ENCODE results near the gene TMEM200C.
A peak's percentile ranks its signal among the peaks of the same experiment; 100 is the strongest.

Gene TMEM200C

GRCh38 chr18:5895299-5895875, at the start of gene TMEM200C:
TSS of gene TMEM200C (minus strand) at chr18:5895522. CDS start at chr18:5892063, 3,459 bp downstream.
- DNase-seq (ENCODE audit: low spot score) = peak; percentile 82

GRCh38 chr18:5944448-5944847, 49.1 kb upstream of the TMEM200C start:
- DNase-seq (ENCODE audit: low spot score) = no peak

- DNase-seq (ENCODE audit: low spot score) = no peak
Observed at GRCh38 chr18:5943514-5943913, 48.2 kb upstream of the TMEM200C start.

- no peak for DNase-seq (ENCODE audit: low spot score)
Observed at GRCh38 chr18:5942591-5942990, 47.3 kb upstream of the TMEM200C start.

- DNase-seq (ENCODE audit: low spot score) = peak; percentile 57
Observed at GRCh38 chr18:5941890-5942289, 46.6 kb upstream of the TMEM200C start.

GRCh38 chr18:5939801-5940667, 44.7 kb upstream of the TMEM200C start:
- DNase-seq (ENCODE audit: low spot score) = no peak

GRCh38 chr18:5937795-5938194, 42.5 kb upstream of the TMEM200C start:
- DNase-seq (ENCODE audit: low spot score) = no peak

- no peak for DNase-seq (ENCODE audit: low spot score)
Observed at GRCh38 chr18:5937121-5937520, 41.8 kb upstream of the TMEM200C start.

- DNase-seq (ENCODE audit: low spot score) = no peak
Observed at GRCh38 chr18:5930789-5931188, 35.5 kb upstream of the TMEM200C start.

- DNase-seq (ENCODE audit: low spot score) = no peak
Observed at GRCh38 chr18:5918205-5918858, 23.0 kb upstream of the TMEM200C start.

GRCh38 chr18:5914951-5915350, 19.6 kb upstream of the TMEM200C start:
- no peak for DNase-seq (ENCODE audit: low spot score)

- no peak for DNase-seq (ENCODE audit: low spot score)
Observed at GRCh38 chr18:5914016-5914415, 18.7 kb upstream of the TMEM200C start.

GRCh38 chr18:5912566-5912965, 17.2 kb upstream of the TMEM200C start:
- no peak for DNase-seq (ENCODE audit: low spot score)

- DNase-seq (ENCODE audit: low spot score) = no peak
Observed at GRCh38 chr18:5909125-5909524, 13.8 kb upstream of the TMEM200C start.

- DNase-seq (ENCODE audit: low spot score) = no peak
Observed at GRCh38 chr18:5903386-5903785, 8.1 kb upstream of the TMEM200C start.

- no peak for DNase-seq (ENCODE audit: low spot score)
Observed at GRCh38 chr18:5900262-5900661, 4.9 kb upstream of the TMEM200C start.

GRCh38 chr18:5899835-5900234, 4.5 kb upstream of the TMEM200C start:
- no peak for DNase-seq (ENCODE audit: low spot score)

GRCh38 chr18:5895876-5896740, 786 bp upstream of the TMEM200C start:
- DNase-seq (ENCODE audit: low spot score) = peak; percentile 68

GRCh38 chr18:5894611-5895298, 567 bp downstream of the TMEM200C start:
- DNase-seq (ENCODE audit: low spot score) = peak; percentile 56

GRCh38 chr18:5893956-5894610, 1.2 kb downstream of the TMEM200C start:
- DNase-seq (ENCODE audit: low spot score) = no peak

Data from iPS-NIHi11 (cell line).